Activated CD4-positive, alpha-beta T cell treated with anti-CD3 and anti-CD28 coated beads, Interleukin-2, amount 50 U/mL, for 1 hour (primary cell): ENCODE measurements around the gene SRPK3.

ENCODE experiments used
- DNase-seq: peaks from one replicate; pipeline ENCODE4 v3.0.0-alpha.2; 2020

The SRPK3 gene

GRCh38 chrX:153789654-153790053 is 8.8 kb downstream of the SRPK3 start:
- DNase-seq: no peak

- DNase-seq: no peak
Measured at GRCh38 chrX:153791104-153791852, 10.4 kb downstream of the SRPK3 start.

GRCh38 chrX:153792368-153792767 is 11.5 kb downstream of the SRPK3 start:
- DNase-seq: no peak

- DNase-seq: no peak
Measured at GRCh38 chrX:153793291-153793690, 12.4 kb downstream of the SRPK3 start.

- DNase-seq: peak; percentile 89
Measured at GRCh38 chrX:153794018-153794896, 13.4 kb downstream of the SRPK3 start, which contains the start of the genes IDH3G and SSR4. TSS of gene IDH3G (minus strand) at chrX:153794375. CDS start at chrX:153794326, 49 bp downstream. TSS of gene SSR4 (plus strand) at chrX:153794668. CDS start at chrX:153794688, 20 bp downstream.

- DNase-seq: peak; percentile 6
Measured at GRCh38 chrX:153794897-153795816, 14.3 kb downstream of the SRPK3 start.

- DNase-seq: no peak
Measured at GRCh38 chrX:153797415-153798015, 16.7 kb downstream of the SRPK3 start.

- no peak for DNase-seq
Measured at GRCh38 chrX:153799326-153799725, 18.5 kb downstream of the SRPK3 start.

- no peak for DNase-seq
Measured at GRCh38 chrX:153800177-153800722, 19.4 kb downstream of the SRPK3 start.

GRCh38 chrX:153800746-153801145 is 19.9 kb downstream of the SRPK3 start:
- DNase-seq: no peak

GRCh38 chrX:153801669-153802068 is 20.8 kb downstream of the SRPK3 start:
- no peak for DNase-seq

GRCh38 chrX:153802513-153803045 is 21.7 kb downstream of the SRPK3 start:
- no peak for DNase-seq

GRCh38 chrX:153803211-153804099 is 22.6 kb downstream of the SRPK3 start:
- DNase-seq: no peak

- DNase-seq: no peak
Measured at GRCh38 chrX:153804100-153804595, 23.3 kb downstream of the SRPK3 start.

- no peak for DNase-seq
Measured at GRCh38 chrX:153804621-153805020, 23.8 kb downstream of the SRPK3 start.

GRCh38 chrX:153805436-153805835 is 24.6 kb downstream of the SRPK3 start:
- no peak for DNase-seq

- DNase-seq: no peak
Measured at GRCh38 chrX:153806999-153807575, 26.2 kb downstream of the SRPK3 start.

- DNase-seq: no peak
Measured at GRCh38 chrX:153807976-153808375, 27.1 kb downstream of the SRPK3 start.

GRCh38 chrX:153812220-153812619 is 31.4 kb downstream of the SRPK3 start:
- no peak for DNase-seq

- DNase-seq: no peak
Measured at GRCh38 chrX:153813161-153813560, 32.3 kb downstream of the SRPK3 start.
